ENCODE measurements around the gene SPECC1L.
"Not testable (repeated sequence)": the region's sequence is repeated elsewhere in the genome, so short reads cannot be mapped to it uniquely, and the experiment has no call there.

Gene SPECC1L

GRCh38 chr22:24315367-24315966 lies 44.8 kb downstream of the SPECC1L start:
- peak; percentile 21 for FAIRE-seq
- DNase-seq (ENCODE audit: extremely low spot score, insufficient read length, low read depth) = no peak

GRCh38 chr22:24316264-24316663 lies 45.6 kb downstream of the SPECC1L start:
- FAIRE-seq; DNase-seq (ENCODE audit: extremely low spot score, insufficient read length, low read depth): not testable (repeated sequence)

GRCh38 chr22:24317511-24317910 lies 46.9 kb downstream of the SPECC1L start:
- FAIRE-seq; DNase-seq (ENCODE audit: extremely low spot score, insufficient read length, low read depth): not testable (repeated sequence)

DNA sequence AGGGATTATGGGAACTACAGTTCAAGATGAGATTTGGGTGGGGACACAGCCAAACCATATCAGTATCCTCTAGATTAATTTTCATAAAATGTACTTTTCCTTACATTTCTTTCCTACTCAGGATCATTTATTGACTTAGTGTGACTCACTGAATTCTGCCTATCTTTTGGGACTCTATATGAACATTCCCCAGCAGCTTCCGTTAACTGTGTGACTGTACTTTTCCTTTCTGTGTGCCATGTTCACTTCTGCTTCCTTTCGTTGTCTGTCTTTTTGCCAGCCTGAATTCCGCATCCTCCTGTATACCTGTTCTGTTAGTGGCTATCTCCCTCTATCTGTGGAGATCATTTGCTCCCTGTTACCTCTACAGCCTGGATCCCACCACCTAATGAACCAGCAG lies 48.8 kb downstream of the SPECC1L start:
- FAIRE-seq (no peak), DNase-seq (ENCODE audit: extremely low spot score, insufficient read length, low read depth) (no peak)

DNA sequence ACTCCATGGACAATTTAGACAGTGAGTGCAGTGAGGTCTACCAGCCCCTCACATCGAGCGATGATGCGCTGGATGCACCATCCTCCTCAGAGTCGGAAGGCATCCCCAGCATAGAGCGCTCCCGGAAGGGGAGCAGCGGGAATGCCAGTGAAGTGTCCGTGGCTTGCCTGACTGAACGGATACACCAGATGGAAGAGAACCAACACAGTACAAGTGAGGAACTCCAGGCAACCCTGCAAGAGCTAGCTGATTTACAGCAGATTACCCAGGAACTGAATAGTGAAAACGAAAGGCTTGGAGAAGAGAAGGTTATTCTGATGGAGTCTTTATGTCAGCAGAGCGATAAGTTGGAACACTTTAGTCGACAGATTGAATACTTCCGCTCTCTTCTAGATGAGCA lies 51.4 kb downstream of the SPECC1L start:
- DNase-seq (ENCODE audit: extremely low spot score, insufficient read length, low read depth) (no peak), FAIRE-seq (no peak)

DNA sequence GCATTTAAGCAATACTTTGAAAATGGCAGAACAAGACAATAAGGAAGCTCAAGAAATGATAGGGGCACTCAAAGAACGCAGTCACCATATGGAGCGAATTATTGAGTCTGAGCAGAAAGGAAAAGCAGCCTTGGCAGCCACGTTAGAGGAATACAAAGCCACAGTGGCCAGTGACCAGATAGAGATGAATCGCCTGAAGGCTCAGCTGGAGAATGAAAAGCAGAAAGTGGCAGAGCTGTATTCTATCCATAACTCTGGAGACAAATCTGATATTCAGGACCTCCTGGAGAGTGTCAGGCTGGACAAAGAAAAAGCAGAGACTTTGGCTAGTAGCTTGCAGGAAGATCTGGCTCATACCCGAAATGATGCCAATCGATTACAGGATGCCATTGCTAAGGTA lies 51.9 kb downstream of the SPECC1L start:
- FAIRE-seq = no peak
- no peak for DNase-seq (ENCODE audit: extremely low spot score, insufficient read length, low read depth)

- no peak for FAIRE-seq
- DNase-seq (ENCODE audit: extremely low spot score, insufficient read length, low read depth) = no peak
These were observed 52.6 kb downstream of the SPECC1L start for GRCh38 chr22:24323233-24323632.

GRCh38 chr22:24323695-24324094 lies 53.1 kb downstream of the SPECC1L start:
- DNase-seq (ENCODE audit: extremely low spot score, insufficient read length, low read depth) = no peak
- FAIRE-seq = no peak

- DNase-seq (ENCODE audit: extremely low spot score, insufficient read length, low read depth) (no peak), FAIRE-seq (no peak)
These were observed 53.5 kb downstream of the SPECC1L start for GRCh38 chr22:24324137-24324536.

DNA sequence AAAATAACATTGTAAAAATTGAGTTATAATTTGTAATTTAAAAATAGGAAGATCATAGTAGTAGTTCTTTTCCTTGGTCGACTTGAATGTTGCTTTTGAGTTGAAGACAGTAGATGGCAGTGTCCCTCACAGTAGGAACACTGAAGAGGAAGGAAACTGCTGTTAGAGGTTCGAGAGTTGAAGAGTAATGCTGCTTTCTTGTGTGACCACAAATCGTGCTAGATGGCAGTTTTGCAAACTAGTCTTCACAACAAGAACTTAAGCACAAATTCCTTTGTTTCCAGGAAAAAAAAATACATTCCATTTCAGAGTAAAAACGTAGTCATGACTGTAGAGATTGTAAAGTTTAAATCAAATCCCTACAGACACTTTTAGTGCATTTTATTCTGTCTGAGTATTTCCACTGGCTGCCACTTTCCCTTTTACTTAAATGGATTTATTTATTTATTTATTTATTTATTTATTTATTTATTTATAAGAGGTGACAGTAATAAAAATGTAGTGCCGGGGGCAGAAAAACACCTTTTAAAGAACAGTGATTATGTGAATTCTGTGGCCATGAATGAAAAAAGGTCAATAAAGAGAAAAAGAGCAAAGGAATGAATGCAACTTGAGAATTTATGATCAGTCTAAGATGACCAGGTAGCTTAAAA lies 54.6 kb downstream of the SPECC1L start:
- FAIRE-seq (peak; percentile 92), DNase-seq (ENCODE audit: extremely low spot score, insufficient read length, low read depth) (peak; percentile 53)

- FAIRE-seq = peak; percentile 35
- DNase-seq (ENCODE audit: extremely low spot score, insufficient read length, low read depth) = no peak
These were observed 55.6 kb downstream of the SPECC1L start for GRCh38 chr22:24326266-24326665.

DNA sequence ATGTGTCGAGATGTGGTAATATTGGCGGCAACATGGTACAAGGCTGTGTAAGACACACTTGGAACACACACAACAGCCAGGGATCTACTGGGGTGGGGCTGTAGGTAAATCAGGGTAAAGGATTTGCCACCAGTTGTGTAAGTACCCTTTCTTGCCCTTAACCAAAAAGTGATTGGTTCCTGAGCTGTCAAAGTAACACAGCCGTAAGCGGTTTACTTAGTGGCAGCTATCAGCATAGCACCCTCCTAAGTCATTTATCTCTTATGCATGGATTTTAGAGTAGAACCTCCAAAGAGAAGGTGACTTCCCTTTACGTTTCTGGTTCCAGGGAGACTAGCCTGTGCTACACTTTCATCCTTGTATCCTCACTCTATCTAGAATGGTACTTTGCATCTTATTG lies 57.2 kb downstream of the SPECC1L start:
- DNase-seq (ENCODE audit: extremely low spot score, insufficient read length, low read depth) = no peak
- no peak for FAIRE-seq

DNA sequence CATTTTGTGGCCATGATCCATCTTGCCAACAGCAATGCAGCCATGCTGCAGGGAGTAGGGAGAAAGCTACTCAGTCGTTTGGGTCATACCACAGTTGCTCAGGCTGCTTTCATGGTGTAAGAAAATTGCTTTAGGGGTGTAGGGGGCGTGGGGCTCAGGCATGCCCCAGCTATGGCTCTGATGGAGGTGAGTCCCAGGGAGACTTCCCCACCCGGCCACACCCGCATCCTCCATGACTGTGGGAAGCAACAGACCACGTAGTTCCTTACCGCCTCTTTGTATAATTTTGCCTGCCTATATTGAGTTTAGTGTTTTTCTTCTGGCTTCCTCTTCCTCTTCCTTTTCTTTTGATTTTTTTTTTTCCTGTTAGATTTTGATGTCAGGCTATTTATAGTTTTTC lies 58.8 kb downstream of the SPECC1L start:
- FAIRE-seq (no peak), DNase-seq (ENCODE audit: extremely low spot score, insufficient read length, low read depth) (no peak)

GRCh38 chr22:24330636-24331035 lies 60.0 kb downstream of the SPECC1L start:
- FAIRE-seq (no peak), DNase-seq (ENCODE audit: extremely low spot score, insufficient read length, low read depth) (no peak)

DNA sequence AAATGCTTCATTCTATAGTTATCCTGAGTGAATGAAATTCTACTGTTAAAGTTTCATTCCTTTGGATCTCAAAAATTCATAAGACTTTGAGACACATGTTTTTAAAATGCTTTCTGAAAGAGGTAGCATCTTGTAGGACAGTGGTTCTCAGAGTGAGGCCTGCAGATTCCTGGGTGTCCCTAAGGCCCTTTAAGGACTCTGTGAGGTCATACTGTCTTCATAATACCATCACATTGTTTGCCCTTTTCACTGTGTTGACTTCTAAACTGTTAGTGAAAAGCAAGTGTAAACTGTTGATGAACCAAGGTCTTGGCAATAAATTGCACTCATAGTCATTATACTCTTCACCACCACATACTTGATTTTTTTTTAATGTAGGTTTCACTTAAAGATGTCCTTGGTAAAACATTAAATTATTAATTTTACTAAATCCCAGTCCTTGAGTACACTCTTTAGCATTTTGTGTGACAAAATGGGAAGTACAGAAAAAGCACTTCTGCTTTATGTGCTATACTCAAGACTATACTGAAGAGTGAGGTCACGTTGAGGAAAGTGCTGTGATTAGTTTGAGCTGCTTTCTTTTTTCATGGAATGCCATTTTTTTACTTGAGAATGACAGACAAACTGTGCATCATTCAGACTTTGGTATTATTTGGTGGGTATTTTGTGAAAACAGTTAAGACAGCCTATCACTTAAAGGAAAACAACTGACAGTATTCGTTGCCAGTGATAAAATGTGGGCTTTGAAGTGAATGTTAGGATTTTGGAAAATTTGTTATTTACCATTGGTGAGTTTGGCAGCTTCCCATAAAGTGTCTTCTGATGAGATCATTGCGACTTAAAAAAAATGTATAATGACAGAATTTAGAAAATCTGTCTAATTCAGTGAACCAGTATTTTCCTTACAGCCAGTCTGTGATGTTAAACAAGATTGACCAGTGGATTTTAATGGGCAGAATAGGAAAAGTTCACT lies 61.1 kb downstream of the SPECC1L start:
- FAIRE-seq = no peak
- no peak for DNase-seq (ENCODE audit: extremely low spot score, insufficient read length, low read depth)

DNA sequence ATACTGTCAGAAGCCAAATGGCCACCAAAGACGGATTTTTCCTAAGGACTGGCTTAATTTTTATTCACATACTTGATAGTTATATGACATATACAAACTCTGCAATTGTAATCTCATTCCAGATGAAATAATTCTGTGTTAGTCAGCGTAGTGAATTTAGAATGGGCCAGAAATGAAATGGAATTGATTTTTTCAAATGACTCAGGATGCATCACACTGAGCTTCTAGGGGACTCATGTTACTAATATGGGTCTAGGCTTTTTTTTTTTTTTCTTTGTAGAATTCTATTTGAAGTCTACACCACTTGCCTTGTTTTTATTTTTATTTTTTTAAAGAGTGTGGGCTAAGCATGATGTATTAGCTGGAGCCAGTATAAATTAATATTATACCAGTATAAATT lies 62.7 kb downstream of the SPECC1L start:
- no peak for FAIRE-seq
- no peak for DNase-seq (ENCODE audit: extremely low spot score, insufficient read length, low read depth)

- DNase-seq (ENCODE audit: extremely low spot score, insufficient read length, low read depth) (no peak), FAIRE-seq (no peak)
These were observed 64.9 kb downstream of the SPECC1L start for GRCh38 chr22:24335496-24335895.

- DNase-seq (ENCODE audit: extremely low spot score, insufficient read length, low read depth) (no peak), FAIRE-seq (no peak)
These were observed 67.4 kb downstream of the SPECC1L start for GRCh38 chr22:24337894-24338645.

GRCh38 chr22:24338726-24339451 lies 68.3 kb downstream of the SPECC1L start:
- DNase-seq (ENCODE audit: extremely low spot score, insufficient read length, low read depth) (no peak), FAIRE-seq (no peak)

GRCh38 chr22:24339452-24339747 lies 68.8 kb downstream of the SPECC1L start:
- DNase-seq (ENCODE audit: extremely low spot score, insufficient read length, low read depth) = no peak
- FAIRE-seq = no peak
